Measurements from ENCODE around the gene PCDHGC5.
A peak's percentile ranks its signal among the peaks of the same experiment; 100 is the strongest.

PCDHGC5 gene

GRCh38 chr5:141491323-141492167, 2.7 kb downstream of the PCDHGC5 start:
- DNase-seq, result no peak

- DNase-seq, result no peak
These were observed 3.4 kb downstream of the PCDHGC5 start for GRCh38 chr5:141492168-141492885.

GRCh38 chr5:141493500-141494422, 4.9 kb downstream of the PCDHGC5 start:
- no peak for DNase-seq

GRCh38 chr5:141494761-141495452, 6.0 kb downstream of the PCDHGC5 start:
- no peak for DNase-seq

- DNase-seq, result no peak
These were observed 6.6 kb downstream of the PCDHGC5 start for GRCh38 chr5:141495453-141495811.

GRCh38 chr5:141496038-141496437, 7.2 kb downstream of the PCDHGC5 start:
- no peak for DNase-seq

- DNase-seq, result no peak
These were observed 12.9 kb downstream of the PCDHGC5 start for GRCh38 chr5:141501761-141502160.

GRCh38 chr5:141503681-141504080, 14.8 kb downstream of the PCDHGC5 start:
- no peak for DNase-seq

- no peak for DNase-seq
These were observed 15.3 kb downstream of the PCDHGC5 start for GRCh38 chr5:141504216-141504615.

- no peak for DNase-seq
These were observed 17.7 kb downstream of the PCDHGC5 start for GRCh38 chr5:141506381-141507155.

GRCh38 chr5:141507387-141508091, 18.7 kb downstream of the PCDHGC5 start:
- no peak for DNase-seq

- DNase-seq, result no peak
These were observed 19.5 kb downstream of the PCDHGC5 start for GRCh38 chr5:141508440-141508797.

GRCh38 chr5:141508798-141509611, 20.1 kb downstream of the PCDHGC5 start:
- DNase-seq, result no peak

- no peak for DNase-seq
These were observed 21.3 kb downstream of the PCDHGC5 start for GRCh38 chr5:141510160-141510559.

- no peak for DNase-seq
These were observed 22.1 kb downstream of the PCDHGC5 start for GRCh38 chr5:141510850-141511601.

- no peak for DNase-seq
These were observed 23.0 kb downstream of the PCDHGC5 start for GRCh38 chr5:141511771-141512325.

GRCh38 chr5:141512390-141512910, 23.6 kb downstream of the PCDHGC5 start:
- DNase-seq, result peak in 1 of 2 experiments; percentile 23

- no peak for DNase-seq
These were observed 24.2 kb downstream of the PCDHGC5 start for GRCh38 chr5:141512911-141513626.

All from NCI-H1930 (cell line).